Smooth muscle cell (in vitro differentiated cells): ENCODE measurements around the gene EEFSEC. TPM values are rescaled to one million over a fixed set of nuclear protein-coding genes. Genes with fewer than 3 reads are reported as not detected.

Experiments used
- DNase-seq: peaks from one replicate; lab custom pipeline; 2025; ENCODE audit not compliant: unreplicated experiment; lab: John Stamatoyannopoulos, UW
- H2AFZ ChIP-seq: fragments of 200-600 bp; sonication (generic); 2 replicates; pipeline ENCODE4 v1.6.0; 2016; ENCODE audit warnings: antibody characterized with exemption, low read depth, mild to moderate bottlenecking
- H3F3A ChIP-seq: fragments of 200-600 bp; sonication (generic); 2 replicates; pipeline ENCODE4 v1.6.0; 2017; ENCODE audit warnings: antibody characterized with exemption, low read depth
- H3K27ac ChIP-seq: fragments of 200-600 bp; sonication (generic); 2 replicates; pipeline ENCODE4 v1.5.1; 2016; ENCODE audit warnings: low read depth, mild to moderate bottlenecking
- H3K27me3 ChIP-seq: fragments of 200-600 bp; sonication (generic); 2 replicates; pipeline ENCODE4 v1.6.1; 2016; ENCODE audit warnings: low read depth, mild to moderate bottlenecking
- H3K36me3 ChIP-seq: fragments of 200-600 bp; sonication (generic); 2 replicates; pipeline ENCODE4 v1.5.1; 2016; ENCODE audit warnings: low read depth
- H3K4me1 ChIP-seq: fragments of 200-600 bp; sonication (generic); 2 replicates; pipeline ENCODE4 v1.5.1; 2016; ENCODE audit warnings: low read depth
- H3K4me2 ChIP-seq: fragments of 200-600 bp; sonication (generic); 2 replicates; pipeline ENCODE4 v1.6.0; 2016; ENCODE audit warnings: mild to moderate bottlenecking
- H3K4me3 ChIP-seq: fragments of 200-600 bp; sonication (generic); 2 replicates; pipeline ENCODE4 v1.5.1; 2016; ENCODE audit warnings: mild to moderate bottlenecking
- H3K79me2 ChIP-seq: fragments of 200-600 bp; sonication (generic); 2 replicates; pipeline ENCODE4 v1.6.0; 2016; ENCODE audit warnings: low read depth, mild to moderate bottlenecking
- H3K9ac ChIP-seq: fragments of 200-600 bp; sonication (generic); 2 replicates; pipeline ENCODE4 v1.6.0; 2016; ENCODE audit warnings: low read depth
- H3K9me3 ChIP-seq: fragments of 200-600 bp; sonication (generic); replicated peaks from 2 replicates; pipeline ENCODE4 v1.5.1; 2016; ENCODE audit warnings: low read depth
- H4K20me1 ChIP-seq: fragments of 200-600 bp; sonication (generic); 2 replicates; pipeline ENCODE4 v1.6.0; 2016; ENCODE audit warnings: low read depth
- WGBS: methylation state at CpG from one replicate; pipeline ENCODE4 v1.1.7; 2016; ENCODE audit warnings: low lambda C conversion rate; 5-methylcytosine and 5-hydroxymethylcytosine counted together
- polyA plus RNA-seq: library from polyadenylated mRNA; unstranded; fragments of >200 nt; fragmentation: Nextera tagmentation; extraction: Ambion mirVana; gene quantifications from 2 replicates; pipeline ENCODE4 v1.2.1, GENCODE V29; 2016
- total RNA-seq: library from RNA; depleted of rRNA; stranded (reverse); fragments of >200 nt; gene quantifications from 2 replicates; pipeline ENCODE4 v1.2.3, GENCODE V29; 2014
- TF ChIP-seq, protein P1 (sequence below): fragments of 200-600 bp; sonication (generic); IDR thresholded peaks from 2 replicates; pipeline ENCODE4 v1.5.1; 2017; ENCODE audit warnings: borderline replicate concordance, mild to moderate bottlenecking, antibody characterized with exemption; ENCODE audit not compliant: insufficient read depth, poor library complexity, severe bottlenecking

The EEFSEC gene
- total and polyA plus RNA-seq, 2 experiments from 2014 or later, result 12.4 to 17.1 TPM

- peaks cover 6% of the 10 kb centered on the region for H4K20me1 ChIP-seq
- no peak overlapping the region for H3K27ac ChIP-seq
- 91% methylated on average over 6 of the region's 6 CpGs for WGBS
- H3K27me3 ChIP-seq, result no peaks in the 10 kb centered on the region
- no peak overlapping the region for H3K4me2 ChIP-seq
- peaks cover 27% of the 10 kb centered on the region for H3K4me1 ChIP-seq
- no peaks in the 10 kb centered on the region for H3K9me3 ChIP-seq
- H3K79me2 ChIP-seq, result no peaks in the 10 kb centered on the region
- H2AFZ ChIP-seq, result no peak overlapping the region
- DNase-seq, result no peak
- H3K36me3 ChIP-seq, result no peaks in the 10 kb centered on the region
- no peak overlapping the region for H3K4me3 ChIP-seq
- TF ChIP-seq, protein P1, sequence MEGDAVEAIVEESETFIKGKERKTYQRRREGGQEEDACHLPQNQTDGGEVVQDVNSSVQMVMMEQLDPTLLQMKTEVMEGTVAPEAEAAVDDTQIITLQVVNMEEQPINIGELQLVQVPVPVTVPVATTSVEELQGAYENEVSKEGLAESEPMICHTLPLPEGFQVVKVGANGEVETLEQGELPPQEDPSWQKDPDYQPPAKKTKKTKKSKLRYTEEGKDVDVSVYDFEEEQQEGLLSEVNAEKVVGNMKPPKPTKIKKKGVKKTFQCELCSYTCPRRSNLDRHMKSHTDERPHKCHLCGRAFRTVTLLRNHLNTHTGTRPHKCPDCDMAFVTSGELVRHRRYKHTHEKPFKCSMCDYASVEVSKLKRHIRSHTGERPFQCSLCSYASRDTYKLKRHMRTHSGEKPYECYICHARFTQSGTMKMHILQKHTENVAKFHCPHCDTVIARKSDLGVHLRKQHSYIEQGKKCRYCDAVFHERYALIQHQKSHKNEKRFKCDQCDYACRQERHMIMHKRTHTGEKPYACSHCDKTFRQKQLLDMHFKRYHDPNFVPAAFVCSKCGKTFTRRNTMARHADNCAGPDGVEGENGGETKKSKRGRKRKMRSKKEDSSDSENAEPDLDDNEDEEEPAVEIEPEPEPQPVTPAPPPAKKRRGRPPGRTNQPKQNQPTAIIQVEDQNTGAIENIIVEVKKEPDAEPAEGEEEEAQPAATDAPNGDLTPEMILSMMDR, result no peak
- H3F3A ChIP-seq, result no peaks in the 10 kb centered on the region
- no peak overlapping the region for H3K9ac ChIP-seq
These were observed 249.7 kb downstream of the EEFSEC start for GRCh38 chr3:128402998-128403397.

- H4K20me1 ChIP-seq, result peaks cover 6% of the 10 kb centered on the region
- H3K9me3 ChIP-seq, result no peaks in the 10 kb centered on the region
- H3K27ac ChIP-seq, result no peak overlapping the region
- WGBS, result 74% methylated on average over 23 of the region's 23 CpGs
- no peaks in the 10 kb centered on the region for H3K27me3 ChIP-seq
- H3K36me3 ChIP-seq, result no peaks in the 10 kb centered on the region
- no peak overlapping the region for H2AFZ ChIP-seq
- H3K4me2 ChIP-seq, result no peak overlapping the region
- H3K4me1 ChIP-seq, result peaks cover 21% of the 10 kb centered on the region
- no peak overlapping the region for H3K9ac ChIP-seq
- TF ChIP-seq, protein P1, result no peak
- H3K79me2 ChIP-seq, result no peaks in the 10 kb centered on the region
- no peak overlapping the region for H3K4me3 ChIP-seq
- no peak for DNase-seq
- no peaks in the 10 kb centered on the region for H3F3A ChIP-seq
These were observed 251.2 kb downstream of the EEFSEC start for GRCh38 chr3:128404276-128405068.

DNA sequence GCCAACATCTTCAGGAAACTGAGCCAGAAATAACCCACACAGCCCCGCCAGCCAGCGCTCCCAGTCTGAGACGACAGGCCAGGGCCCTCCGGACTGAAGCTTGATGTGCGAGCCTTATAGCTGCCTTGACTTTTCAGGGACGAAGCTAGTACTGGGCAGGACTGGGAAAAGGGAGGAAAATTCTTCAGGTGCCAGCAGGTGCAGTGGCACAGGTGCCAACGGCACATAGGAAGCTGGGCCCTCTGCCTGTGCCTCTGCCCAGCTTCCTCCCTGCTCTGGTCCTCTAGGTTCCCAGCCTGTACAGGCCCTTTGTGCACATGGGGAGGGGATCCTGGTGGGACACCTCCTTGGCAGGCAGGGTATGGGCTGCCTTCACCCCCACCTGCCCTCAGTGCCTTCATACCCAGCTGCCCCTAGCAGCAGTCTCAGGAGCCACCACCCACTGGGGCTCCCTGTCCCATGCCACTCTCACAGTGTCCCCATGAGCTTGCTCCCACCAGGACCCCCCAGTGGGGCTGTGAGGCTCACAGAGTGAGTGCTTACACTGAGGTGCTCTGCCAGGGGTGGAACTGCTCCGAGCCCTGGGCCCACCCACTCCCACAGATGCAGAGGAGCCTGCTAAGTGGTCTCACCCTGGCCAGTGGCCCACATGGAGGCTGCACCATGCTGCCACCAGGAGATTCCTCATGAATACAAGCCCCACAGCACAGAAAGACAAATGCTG is 252.4 kb downstream of the EEFSEC start:
- Histone ChIP-seq H2AFZ (no peak overlapping the region), H3K27me3 (no peaks in the 10 kb centered on the region), H4K20me1 (peaks cover 6% of the 10 kb centered on the region), H3K9me3 (no peaks in the 10 kb centered on the region), H3F3A (no peaks in the 10 kb centered on the region), H3K9ac (no peak overlapping the region), H3K27ac (no peak overlapping the region), H3K4me3 (no peak overlapping the region), H3K36me3 (no peaks in the 10 kb centered on the region), H3K4me1 (peaks cover 10% of the 10 kb centered on the region), H3K79me2 (no peaks in the 10 kb centered on the region), H3K4me2 (no peak overlapping the region)
- DNase-seq, result no peak
- TF ChIP-seq, protein P1, result no peak
- 96% methylated on average over 8 of the region's 8 CpGs for WGBS
